GM19351 (cell line): ENCODE measurements around the gene FBXW8.

ENCODE experiments used
- ATAC-seq: cut with Tn5 transposase; IDR thresholded peaks from one replicate; pipeline ENCODE4 v1.9.1; 2021; ENCODE audit warnings: mild to moderate bottlenecking, moderate library complexity; ENCODE audit not compliant: unreplicated experiment

The FBXW8 gene

GRCh38 chr12:116954710-116955381 is 44.1 kb downstream of the FBXW8 start:
- ATAC-seq, result no peak

- ATAC-seq, result no peak
These were observed 44.8 kb downstream of the FBXW8 start for GRCh38 chr12:116955382-116956021.

DNA sequence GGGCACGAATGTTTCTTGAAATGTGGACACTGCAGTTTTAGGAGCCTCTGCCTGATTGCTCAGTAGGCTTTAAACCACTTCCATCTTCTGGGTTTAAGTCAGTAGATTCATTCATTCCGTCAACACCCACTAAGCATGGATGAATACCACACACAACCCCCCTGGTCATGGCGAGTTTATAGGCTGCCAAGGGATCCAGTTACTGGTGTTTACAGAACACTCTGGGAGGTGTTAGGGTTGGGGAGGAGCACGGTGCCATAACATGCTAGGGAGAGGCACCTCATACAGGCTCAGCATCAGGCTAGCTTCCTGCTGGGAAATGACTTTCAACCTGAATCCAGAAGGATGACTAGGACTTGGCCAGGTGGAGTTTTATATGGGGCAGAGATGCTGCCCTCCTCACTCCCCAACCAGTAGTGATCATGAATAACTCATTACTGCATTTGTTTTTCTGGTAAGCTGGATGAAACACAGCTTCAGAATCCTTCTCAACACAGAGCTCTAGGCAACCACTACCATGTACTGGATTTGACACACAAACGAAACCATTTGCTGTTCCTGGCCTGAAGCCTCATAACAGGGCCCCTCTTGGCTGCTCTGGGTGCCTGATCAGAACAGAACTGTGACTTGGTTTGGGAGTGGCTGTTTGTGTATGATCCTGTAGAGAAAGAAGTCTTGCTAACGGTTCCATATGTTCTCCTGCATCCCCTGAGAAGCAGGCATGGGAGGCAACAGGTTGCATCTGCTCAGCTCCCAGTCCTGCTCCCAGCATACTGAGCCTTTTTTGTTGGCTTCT is 47.9 kb downstream of the FBXW8 start:
- ATAC-seq, result no peak

- ATAC-seq, result no peak
These were observed 48.4 kb downstream of the FBXW8 start for GRCh38 chr12:116959198-116959460.

DNA sequence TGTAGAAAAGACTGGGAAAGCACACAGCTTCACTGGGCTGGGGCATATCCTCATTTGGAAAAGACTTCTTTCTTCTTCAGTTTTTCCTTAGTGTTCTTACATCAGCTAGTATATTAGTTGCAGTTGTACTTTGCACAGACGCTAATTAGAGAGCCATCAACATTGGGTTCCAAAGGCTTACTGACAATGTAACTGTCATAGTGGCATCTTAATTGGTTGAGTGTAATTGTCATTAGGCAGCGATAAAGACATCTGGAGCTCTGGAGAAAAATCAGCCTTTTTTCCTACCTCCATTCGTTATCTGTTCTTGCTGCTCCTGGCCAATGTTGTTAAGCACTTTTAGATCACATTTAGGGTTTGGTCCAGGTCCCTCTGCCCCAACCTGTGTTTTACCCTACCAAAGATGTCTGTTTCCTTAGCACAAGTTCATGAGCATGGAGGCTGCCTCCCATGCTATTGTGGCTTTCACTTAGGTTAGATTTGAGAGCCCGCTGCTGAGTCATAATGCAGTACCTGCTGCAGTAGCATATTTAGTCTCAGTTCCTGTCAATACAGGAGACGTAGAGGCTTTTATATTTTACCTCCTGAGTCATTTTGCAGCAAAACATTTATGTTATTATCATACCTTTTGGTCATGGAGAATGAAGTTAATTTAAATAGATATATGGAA is 49.2 kb downstream of the FBXW8 start:
- ATAC-seq, result peak; percentile 99

GRCh38 chr12:116962197-116962596 is 51.4 kb downstream of the FBXW8 start:
- ATAC-seq, result no peak

DNA sequence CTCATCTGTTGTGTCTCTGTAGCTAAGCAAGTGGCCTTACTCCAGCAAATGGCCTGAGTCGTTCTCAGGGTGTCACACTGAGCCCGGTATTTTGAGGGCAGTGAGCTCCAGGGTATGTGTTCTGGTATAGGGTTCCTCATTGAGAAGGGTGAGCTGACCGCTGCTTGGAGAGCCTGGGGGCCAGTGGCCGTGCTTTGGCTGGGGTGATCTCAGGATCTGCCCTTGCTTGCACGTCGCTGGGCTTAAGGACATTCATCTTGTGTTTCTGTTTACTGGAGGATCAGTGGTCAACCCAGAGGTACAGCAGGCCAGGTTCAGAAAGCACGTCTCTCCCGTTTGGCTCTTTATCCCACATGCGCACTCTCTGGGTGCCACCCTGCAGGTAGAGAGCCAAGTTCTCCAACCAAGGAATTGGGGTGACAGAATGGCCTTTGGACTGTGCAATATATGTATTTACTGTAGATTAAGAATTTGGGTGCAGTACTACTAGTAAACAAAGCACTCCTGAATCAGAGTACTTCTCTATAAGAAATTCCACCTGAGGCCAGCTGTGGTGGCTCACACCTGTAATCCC is 52.1 kb downstream of the FBXW8 start:
- ATAC-seq, result no peak

GRCh38 chr12:116964054-116965050 is 53.6 kb downstream of the FBXW8 start:
- no peak for ATAC-seq

GRCh38 chr12:116968986-116969385 is 58.2 kb downstream of the FBXW8 start:
- ATAC-seq, result no peak

- no peak for ATAC-seq
These were observed 59.1 kb downstream of the FBXW8 start for GRCh38 chr12:116969615-116970585.

DNA sequence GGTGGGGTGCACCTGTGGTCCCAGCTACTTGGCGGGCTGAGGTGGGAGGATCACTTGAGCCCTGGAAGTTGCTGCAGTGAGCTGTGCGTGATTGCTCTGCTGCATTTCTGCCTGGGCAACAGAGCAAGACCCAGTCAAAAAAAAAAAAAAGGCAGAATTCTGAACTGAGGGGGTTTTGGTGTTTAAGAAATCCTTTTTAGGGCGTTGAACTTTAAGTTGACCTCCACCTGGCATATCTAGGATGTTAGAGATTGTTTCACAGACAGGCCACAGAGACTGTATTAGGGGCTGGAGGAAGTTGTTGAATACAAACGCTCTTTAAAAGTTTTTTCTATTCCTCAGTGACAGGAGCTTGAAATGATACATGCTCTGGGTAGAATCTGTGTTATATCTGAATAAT is 60.5 kb downstream of the FBXW8 start:
- ATAC-seq, result no peak

DNA sequence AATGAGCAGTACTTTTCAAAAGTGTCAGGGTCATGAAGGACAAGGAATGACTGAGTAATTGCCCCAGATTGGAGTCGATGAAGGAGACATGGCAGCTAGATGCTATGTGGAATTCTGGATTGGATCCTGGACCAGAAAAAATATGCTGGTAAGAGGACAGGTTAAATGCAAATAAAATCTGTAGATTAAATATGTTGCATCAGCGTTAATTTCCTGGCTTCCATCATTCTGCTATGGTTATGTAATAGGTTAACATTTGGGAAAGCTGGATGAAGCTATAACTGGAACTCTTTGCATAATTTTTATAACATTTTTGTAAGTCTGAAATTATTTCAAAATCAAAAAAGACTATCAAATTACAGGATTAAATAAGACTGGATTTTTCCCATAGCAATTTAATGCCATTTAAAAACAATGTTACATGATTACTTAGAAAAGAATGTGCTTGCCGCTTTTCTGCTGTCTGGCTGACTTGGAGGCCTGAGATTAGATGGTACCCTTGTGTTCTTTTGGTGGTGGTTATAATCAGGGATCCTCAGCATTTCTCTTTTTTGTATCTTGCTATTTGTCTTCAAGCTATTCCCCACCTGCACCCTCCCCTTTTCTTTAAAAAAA is 65.1 kb downstream of the FBXW8 start:
- ATAC-seq, result no peak

DNA sequence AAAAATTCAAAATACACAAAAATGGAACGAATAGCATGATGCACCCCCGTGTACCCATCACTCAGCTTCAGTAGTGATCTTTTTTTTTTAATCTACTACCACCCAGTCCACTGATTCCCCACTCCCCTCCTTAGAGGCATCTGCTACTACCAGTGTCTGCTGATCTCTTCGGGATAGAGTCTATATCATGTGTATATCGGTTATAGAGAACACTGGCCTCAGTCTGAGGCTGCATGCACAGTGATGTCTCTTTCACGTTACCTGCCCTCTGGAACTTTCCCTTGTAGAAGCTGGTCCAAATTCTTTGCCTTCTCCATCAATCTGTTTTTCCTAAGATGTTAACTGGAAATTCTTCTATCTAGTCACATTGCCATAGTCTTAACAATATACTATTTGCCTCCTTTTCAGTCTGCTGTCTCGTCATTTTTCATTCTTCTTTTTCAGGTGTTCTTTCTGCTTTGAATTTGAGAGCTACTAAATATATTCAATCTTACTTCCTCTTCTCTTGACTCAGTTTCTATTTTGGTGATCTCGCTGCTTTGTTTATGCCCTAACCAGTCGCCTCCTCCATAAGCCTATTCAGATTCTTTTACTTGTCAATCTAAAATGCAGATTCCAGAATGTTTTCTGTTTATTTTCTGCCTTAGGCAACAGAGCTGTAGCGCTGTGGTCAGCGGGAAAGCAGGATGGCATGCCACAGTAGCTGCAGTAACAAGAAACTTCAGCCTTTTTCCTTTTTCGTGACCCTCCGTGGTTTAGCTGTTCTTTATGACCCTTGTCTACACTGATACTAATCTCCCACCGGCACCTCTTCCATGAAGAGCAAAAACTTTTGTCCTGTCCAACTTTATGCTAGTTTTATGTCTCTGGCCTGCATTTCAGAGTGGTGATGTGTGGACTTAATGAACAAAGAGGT is 67.0 kb downstream of the FBXW8 start:
- ATAC-seq, result peak; percentile 70

DNA sequence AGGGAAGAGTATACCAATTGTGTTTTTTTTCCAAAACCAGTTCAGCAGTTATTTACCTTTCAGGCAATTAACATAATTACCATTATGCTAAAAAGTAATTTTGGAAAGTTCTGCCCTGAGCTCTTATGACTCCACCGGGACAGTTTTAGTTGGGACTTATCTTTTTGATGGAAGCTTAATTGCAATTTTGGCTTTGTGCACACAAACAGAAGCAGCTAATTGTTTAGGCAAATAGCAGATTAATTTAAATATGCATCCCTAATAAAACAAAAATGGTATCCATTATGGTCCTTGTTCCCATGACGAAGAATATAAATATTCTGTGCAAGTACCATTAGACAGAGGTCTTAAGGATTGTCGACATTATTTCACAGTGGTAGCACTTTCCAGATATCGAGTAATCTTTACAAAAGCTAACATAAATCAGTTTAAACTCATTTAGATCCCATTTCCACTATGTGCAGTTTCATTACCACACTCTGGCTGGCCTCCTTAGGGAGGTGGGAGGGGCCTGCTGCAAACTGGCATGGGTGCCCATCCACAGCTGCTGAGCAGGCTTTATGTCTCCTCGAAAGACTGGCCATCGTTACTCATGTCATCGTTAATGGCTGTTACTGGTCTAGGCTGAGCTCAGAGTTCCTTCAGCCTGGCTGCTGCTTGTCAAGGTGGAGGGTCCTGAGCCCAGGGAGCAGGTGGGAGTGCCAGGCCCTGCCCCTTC is 68.2 kb downstream of the FBXW8 start:
- ATAC-seq, result no peak

DNA sequence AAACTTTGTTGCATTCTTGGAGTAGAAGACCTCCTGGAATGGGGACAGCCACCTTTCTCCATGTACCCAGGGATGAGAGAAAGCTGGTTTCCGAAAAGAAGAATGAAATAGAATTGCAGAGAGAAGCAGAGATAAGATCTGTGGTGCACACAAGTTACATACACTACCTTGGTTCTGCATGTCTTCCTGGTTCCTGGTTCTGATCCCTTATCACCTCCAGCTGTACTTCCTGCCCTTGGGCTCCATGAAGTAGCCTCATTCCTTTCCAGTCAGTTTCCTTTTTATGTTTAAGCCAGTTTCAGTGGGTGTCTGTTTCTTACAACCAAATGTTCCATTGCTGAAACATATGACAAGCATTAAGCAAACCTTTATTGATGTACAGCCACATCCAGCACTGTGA is 69.3 kb downstream of the FBXW8 start:
- no peak for ATAC-seq

DNA sequence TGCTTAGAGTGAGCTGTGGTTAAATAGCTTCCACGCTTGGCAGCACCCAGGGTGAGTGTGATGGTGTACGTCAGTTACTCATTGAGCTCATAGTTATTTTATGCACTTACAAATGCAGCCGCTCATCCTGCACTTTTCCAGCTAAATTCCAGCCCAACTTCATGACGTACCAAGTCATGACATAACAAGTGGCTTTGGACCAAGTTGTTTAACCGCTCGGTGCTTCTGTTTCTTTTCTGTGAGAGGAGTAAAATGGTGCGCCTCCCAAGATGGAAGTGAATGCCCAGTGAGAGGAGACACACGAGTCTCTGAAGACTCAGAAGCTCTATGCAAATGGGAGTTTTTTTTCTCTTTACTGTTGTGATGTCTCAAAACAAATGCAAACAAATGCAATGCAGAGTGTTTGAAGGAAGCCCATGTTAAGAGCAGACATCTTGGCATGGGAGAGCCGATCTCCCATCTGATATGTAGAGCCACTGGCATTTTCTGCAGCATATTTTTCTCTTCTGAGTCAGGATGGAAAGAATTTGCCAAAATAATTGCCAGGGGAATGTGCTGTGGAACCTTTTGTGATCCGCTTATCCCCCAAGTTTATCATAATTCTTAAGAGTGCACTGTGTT is 72.2 kb downstream of the FBXW8 start:
- ATAC-seq, result no peak
